GM12891 (cell line): ENCODE data around the gene MPI.

Experiments
- POLR2A ChIP-seq: IDR thresholded peaks from 2 replicates; pipeline ENCODE4 v1.6.1; 2011; ENCODE audit warnings: low read depth, low read length, control low read depth
- POLR2AphosphoS5 ChIP-seq: IDR thresholded peaks from 2 replicates; pipeline ENCODE4 v1.6.1; 2011; ENCODE audit warnings: low read depth, low read length, control low read depth
- POU2F2 ChIP-seq: IDR thresholded peaks from 2 replicates; pipeline ENCODE4 v1.6.1; 2011; ENCODE audit warnings: low read depth, mild to moderate bottlenecking, control low read depth, low read length, moderate library complexity
- SPI1 ChIP-seq: IDR thresholded peaks from 2 replicates; pipeline ENCODE4 v1.6.1; 2011; ENCODE audit warnings: low read depth, low read length, control low read depth
- TAF1 ChIP-seq: IDR thresholded peaks from 2 replicates; pipeline ENCODE4 v1.6.1; 2011; ENCODE audit warnings: low read depth, low read length, control low read depth

- TF ChIP-seq POLR2AphosphoS5 (peak; percentile 89), POLR2A (peak; percentile 96), SPI1 (no peak), POU2F2 (peak; percentile 88; the same call in 1 of the 2 replicates), TAF1 (peak; percentile 93)
These were observed at the start of gene MPI for GRCh38 chr15:74889883-74890664.
